Measurements from ENCODE around the gene MPPE1.
"Not testable (repeated sequence)": the region's sequence is repeated elsewhere in the genome, so short reads cannot be mapped to it uniquely, and the experiment has no call there.

MPPE1 gene

DNA sequence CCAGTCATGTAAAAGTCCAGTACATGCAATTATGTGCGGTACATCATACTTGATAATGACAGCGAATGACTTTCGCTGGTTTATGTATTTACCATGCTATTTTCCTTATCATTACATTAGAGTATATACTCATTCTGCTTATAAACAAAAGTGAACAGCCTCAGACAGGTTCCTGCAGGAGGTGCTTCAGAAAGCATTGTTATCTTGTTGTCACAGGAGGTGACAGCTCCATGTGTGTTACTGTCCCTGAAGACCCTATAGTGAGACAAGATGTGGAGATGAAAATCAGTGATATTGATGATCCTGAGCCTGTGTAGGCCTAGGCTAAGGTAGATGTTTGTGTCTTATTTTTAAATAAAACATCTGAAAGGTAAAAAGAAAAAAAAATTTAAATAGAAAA, 15.3 kb upstream of the MPPE1 start:
- DNase-seq = no peak

GRCh38 chr18:11919522-11919921, 11.4 kb upstream of the MPPE1 start:
- DNase-seq = not testable (repeated sequence)

- not testable (repeated sequence) for DNase-seq
Measured at GRCh38 chr18:11916880-11917279, 8.8 kb upstream of the MPPE1 start.

DNA sequence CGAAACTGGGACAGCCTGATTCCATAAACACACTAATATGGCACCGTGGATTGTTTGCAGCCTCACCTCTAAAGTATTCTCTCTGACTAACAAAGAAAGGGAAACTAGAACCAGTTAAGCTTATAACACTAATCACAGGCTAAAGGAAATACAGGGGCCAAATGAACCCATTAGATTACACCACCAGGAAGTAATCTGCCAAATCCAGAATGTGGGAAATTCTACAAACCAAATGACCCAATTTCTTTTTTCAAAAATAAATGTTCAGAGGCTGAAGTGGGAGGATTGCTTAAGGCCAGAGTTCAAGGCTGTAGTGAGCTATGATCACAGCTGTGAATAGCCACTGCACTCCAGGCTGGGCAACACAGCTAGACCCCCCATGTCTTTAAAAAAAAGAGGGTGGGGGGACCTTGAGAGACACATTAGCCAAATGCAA, 1.5 kb upstream of the MPPE1 start:
- DNase-seq = no peak

- no peak for DNase-seq
Measured at GRCh38 chr18:11909061-11909455, 941 bp upstream of the MPPE1 start.

GRCh38 chr18:11906926-11907874, 917 bp downstream of the MPPE1 start:
- no peak for DNase-seq

GRCh38 chr18:11906176-11906575, 1.9 kb downstream of the MPPE1 start:
- DNase-seq = no peak

- DNase-seq = no peak
Measured at GRCh38 chr18:11905613-11906012, 2.5 kb downstream of the MPPE1 start.

DNA sequence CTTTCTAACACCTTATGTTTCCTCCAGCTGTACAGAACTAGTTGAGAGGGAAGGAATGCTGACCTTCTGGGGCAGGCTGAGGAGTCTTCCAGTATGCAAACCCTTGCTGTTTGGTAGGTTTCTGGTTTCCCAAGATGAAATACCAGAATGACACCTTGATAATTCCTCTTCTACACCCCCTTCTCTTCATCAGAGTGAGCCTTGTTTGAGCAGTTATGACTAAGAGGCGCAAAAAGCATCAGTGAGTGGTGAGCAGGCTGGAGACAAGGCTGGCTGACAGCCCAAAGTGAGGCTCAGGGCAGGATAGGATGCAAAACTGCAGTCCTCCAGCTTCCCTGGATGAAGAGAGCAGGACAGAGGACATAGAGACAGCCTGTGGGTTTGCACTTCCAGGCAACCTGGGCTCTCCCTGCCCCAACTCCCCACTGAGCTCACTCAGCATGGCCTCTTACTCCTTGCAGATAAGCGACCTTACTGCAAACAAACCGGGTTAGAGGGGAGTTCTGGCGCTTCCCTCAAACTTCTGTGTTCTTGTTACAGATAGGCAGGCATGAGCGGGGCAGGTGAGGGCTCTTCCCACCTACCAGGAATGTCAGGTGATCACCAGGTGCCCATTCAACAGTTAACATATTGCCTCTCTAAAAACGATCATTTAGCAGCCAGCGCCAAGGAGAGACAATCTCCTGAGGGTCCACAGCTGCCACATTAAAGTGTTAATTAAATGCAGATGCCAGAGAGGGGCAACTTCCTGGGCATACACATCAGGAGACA, 5.4 kb downstream of the MPPE1 start:
- DNase-seq = no peak

DNA sequence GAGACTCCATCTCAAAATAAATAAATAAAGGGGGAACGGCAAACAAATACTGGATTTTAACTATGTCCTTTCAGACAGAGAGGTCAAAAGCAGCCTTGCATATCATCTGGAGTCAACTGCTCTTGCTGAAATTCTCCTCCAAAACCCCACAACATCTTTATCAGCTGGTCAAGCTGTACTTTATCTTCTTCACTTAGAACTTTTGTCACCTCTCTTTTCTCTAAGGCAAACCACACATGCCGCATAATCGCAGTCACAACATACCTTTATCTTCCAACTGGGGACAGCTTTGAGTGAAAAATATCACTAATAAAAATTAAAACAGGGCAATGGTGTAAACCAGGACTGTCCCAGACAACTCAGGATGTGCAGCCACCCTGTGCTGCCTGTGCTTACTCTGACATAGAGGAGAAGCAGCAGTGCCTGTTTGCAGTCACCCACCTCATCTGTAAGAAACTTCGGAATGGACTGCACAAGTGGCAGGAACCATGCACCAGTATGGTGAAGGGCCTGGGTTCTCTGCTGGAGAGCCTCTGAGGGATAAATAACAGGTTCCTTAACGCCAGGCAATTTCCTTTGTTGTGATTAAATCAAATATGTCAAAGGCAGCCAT, 6.2 kb downstream of the MPPE1 start:
- no peak for DNase-seq

GRCh38 chr18:11899063-11899462, 9.1 kb downstream of the MPPE1 start:
- DNase-seq = no peak

- DNase-seq = no peak
Measured at GRCh38 chr18:11897781-11898180, 10.3 kb downstream of the MPPE1 start.

DNA sequence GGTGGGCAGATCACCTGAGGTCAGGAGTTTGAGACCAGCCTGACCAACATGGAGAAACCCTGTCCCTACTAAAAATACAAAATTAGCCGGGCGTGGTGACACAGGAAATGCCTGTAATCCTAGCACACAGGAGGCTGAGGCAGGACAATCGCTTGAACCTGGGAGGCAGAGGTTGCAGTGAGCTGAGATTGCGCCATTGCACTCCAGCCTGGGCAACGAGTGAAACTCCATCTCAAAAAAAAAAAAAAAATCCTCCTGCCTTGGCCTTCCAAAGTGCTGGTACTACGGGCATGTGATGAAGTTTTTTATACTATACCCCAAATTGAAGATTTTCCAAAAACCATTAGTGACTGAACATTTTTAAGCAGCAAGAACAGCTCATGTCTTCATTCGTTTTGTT, 15.7 kb downstream of the MPPE1 start:
- not testable (repeated sequence) for DNase-seq

GRCh38 chr18:11891737-11892136, 16.4 kb downstream of the MPPE1 start:
- DNase-seq = no peak

GRCh38 chr18:11889284-11889683, 18.8 kb downstream of the MPPE1 start:
- DNase-seq = no peak

- no peak for DNase-seq
Measured at GRCh38 chr18:11888726-11889125, 19.4 kb downstream of the MPPE1 start.

- DNase-seq = no peak
Measured at GRCh38 chr18:11887328-11888128, 20.6 kb downstream of the MPPE1 start.

- DNase-seq = no peak
Measured at GRCh38 chr18:11886577-11887110, 21.5 kb downstream of the MPPE1 start.

- no peak for DNase-seq
Measured at GRCh38 chr18:11885278-11885947, 22.7 kb downstream of the MPPE1 start.

DNA sequence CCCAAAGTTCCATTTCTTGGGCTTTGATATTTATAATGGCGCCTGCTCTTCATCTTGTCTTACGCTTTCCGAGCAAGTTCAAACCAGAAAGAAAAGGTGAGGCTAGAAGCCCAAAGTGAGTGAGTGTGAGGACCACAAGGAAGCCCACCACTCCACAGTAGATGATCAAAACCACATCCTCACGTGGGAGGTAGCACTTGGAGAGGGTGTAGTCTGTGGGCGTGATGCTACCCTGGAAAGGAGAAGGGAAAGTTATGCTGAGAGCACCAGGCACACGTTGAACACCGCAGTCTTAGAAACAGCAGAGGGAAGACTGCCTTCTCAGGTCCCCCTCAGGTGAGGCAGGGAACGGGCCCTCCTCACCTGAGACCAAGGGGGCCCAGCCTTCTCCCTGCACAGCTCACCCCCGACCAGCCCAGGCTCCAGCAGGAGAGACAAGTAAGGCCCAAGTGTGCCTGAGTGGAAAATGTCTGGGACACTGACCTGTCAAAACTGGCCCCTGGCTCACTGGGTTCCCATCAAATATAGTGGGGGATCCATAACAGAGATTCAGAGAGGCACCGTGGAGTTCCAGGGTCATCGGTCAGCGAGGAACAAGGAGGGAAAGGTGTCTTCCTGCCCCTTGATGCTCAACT, 23.6 kb downstream of the MPPE1 start:
- DNase-seq = no peak

GRCh38 chr18:11883153-11883552, 25.0 kb downstream of the MPPE1 start:
- DNase-seq = no peak

All from effector CD8-positive, alpha-beta T cell (primary cell).